IMR-90 (cell line): ENCODE data around the gene TEX35. TPM values are rescaled to one million over a fixed set of nuclear protein-coding genes. Genes with fewer than 3 reads are reported as not detected.

Source experiments
- MXI1 ChIP-seq: IDR thresholded peaks from 2 replicates; pipeline ENCODE4 v1.6.1; 2012; ENCODE audit warnings: low read depth, mild to moderate bottlenecking, low read length, moderate library complexity, borderline replicate concordance
- polyA plus RNA-seq, 3 experiments: library from polyadenylated mRNA; depleted of rRNA; stranded (reverse); fragments of >200 nt; gene quantifications; 2 replicates each; pipeline ENCODE4 v1.2.3, GENCODE V29; 2012; ENCODE audit warnings: low replicate concordance in 1 of 3
- total RNA-seq: library from RNA; depleted of rRNA; stranded (reverse); fragments of >200 nt; gene quantifications from 2 replicates; pipeline ENCODE4 v1.2.3, GENCODE V29; 2012
- TF ChIP-seq, protein P1 (sequence below): conservative IDR thresholded peaks from 2 replicates; pipeline ENCODE4 v1.5.1; 2012; ENCODE audit warnings: mild to moderate bottlenecking, low read depth, low read length, improper control_type of control experiment

Gene TEX35
- total and polyA plus RNA-seq, 2 of the 4 experiments (the other 2 are of a cell fraction): 0.05 TPM; not detected in 1

DNA sequence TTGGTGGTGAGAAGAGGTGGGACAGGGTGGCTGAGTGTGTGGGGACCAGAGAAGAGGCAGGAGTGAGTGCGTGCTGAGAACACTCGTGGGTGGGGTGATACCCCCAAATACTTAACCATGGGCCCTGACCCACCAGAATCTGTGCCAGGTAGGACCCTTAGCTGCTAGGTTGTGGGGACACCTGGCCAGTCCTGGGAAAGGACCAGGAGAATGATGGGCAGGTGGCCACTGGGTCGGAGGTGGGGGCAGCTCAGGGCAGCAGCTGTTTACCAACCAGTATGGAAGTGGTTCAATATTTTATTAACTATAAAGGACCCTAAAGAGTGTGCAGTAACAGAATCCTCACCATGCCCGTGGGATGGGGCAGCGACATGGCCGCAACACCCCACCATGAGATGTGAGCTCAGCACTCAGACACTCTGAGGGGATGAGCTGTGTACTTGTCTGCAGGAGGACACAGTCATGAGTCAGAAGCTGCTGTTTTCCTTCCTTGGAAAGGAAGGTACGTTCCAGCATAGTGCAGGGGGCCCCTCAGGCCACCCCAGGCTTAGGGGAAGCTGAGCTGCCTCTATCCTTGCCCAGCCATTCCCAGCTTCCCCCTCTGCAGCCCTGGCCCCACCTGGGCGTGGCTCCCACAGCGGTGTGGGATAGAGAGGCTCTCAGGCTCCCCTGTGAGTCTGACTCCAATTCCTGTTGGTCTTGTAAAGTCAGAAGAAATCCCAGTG, 25.4 kb downstream of the TEX35 start (continued):
- TF ChIP-seq, protein P1, sequence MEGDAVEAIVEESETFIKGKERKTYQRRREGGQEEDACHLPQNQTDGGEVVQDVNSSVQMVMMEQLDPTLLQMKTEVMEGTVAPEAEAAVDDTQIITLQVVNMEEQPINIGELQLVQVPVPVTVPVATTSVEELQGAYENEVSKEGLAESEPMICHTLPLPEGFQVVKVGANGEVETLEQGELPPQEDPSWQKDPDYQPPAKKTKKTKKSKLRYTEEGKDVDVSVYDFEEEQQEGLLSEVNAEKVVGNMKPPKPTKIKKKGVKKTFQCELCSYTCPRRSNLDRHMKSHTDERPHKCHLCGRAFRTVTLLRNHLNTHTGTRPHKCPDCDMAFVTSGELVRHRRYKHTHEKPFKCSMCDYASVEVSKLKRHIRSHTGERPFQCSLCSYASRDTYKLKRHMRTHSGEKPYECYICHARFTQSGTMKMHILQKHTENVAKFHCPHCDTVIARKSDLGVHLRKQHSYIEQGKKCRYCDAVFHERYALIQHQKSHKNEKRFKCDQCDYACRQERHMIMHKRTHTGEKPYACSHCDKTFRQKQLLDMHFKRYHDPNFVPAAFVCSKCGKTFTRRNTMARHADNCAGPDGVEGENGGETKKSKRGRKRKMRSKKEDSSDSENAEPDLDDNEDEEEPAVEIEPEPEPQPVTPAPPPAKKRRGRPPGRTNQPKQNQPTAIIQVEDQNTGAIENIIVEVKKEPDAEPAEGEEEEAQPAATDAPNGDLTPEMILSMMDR: no peak
- no peak for TF ChIP-seq MXI1
